ENCODE measurements around the gene EML1.

DNA sequence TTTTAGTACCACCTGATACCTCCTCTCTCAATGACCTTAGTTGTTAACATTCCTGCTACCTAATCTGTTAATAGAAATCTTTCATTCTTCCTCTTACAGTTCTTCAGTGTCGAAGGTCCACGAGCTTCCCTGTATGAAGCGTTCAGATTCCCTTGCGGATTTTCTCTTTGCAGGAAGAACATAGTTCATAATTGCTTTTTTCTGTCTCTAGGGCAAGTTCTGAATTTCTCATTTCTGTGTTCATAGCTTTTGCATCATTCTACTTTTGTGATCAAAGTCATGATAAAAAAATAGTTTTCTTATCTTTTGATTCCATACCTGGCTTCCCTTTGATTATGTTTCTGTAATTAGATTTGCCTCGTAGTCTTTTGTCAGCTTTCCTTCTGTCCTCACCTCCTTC, 94.9 kb downstream of the EML1 start:
- TF ChIP-seq POLR2AphosphoS5 (IDR thresholded peaks at IDR 0.05) (no peak), EZH2 (IDR thresholded peaks at IDR 0.05; ENCODE audit: borderline replicate concordance, insufficient read depth, low read length, poor library complexity, severe bottlenecking) (no peak), MXI1 (conservative IDR thresholded peaks at IDR 0.05; ENCODE audit: poor library complexity, severe bottlenecking) (no peak), EP300 (conservative IDR thresholded peaks at IDR 0.05; ENCODE audit: poor library complexity, severe bottlenecking) (no peak)

All from neural cell (in vitro differentiated cells).